Neural crest cell (in vitro differentiated cells): ENCODE results near the gene ARHGAP15. TPM values are rescaled to one million over a fixed set of nuclear protein-coding genes. Genes with fewer than 3 reads are reported as not detected.

Source experiments
- DNase-seq: peaks from one replicate; pipeline ENCODE4 v3.0.0; 2021; ENCODE audit warnings: low read depth, mixed read lengths, low spot score
- H3K27ac Mint-ChIP-seq: one replicate; pipeline ENCODE4 v1.8.0; 2021; ENCODE audit warnings: mild to moderate bottlenecking, mixed read lengths; ENCODE audit not compliant: unreplicated experiment
- H3K27me3 Mint-ChIP-seq: 2 replicates; pipeline ENCODE4 v1.8.0; 2021; ENCODE audit warnings: low read depth, mild to moderate bottlenecking, mixed read lengths
- H3K36me3 Mint-ChIP-seq: 2 replicates; pipeline ENCODE4 v1.8.0; 2021; ENCODE audit warnings: low read depth, mild to moderate bottlenecking, mixed read lengths
- H3K4me1 Mint-ChIP-seq: 2 replicates; pipeline ENCODE4 v1.8.0; 2021; ENCODE audit warnings: mixed read lengths
- H3K4me3 Mint-ChIP-seq: one replicate; pipeline ENCODE4 v1.8.0; 2021; ENCODE audit warnings: mild to moderate bottlenecking, mixed read lengths
- H3K9me3 Mint-ChIP-seq: 2 replicates; pipeline ENCODE4 v1.8.0; 2021; ENCODE audit warnings: mixed read lengths
- CTCF ChIP-seq: fragments of 200-600 bp; sonication (generic); conservative IDR thresholded peaks from 2 replicates; pipeline ENCODE4 v1.5.0; 2021; ENCODE audit warnings: antibody characterized with exemption, mild to moderate bottlenecking
- total RNA-seq: library from RNA; stranded (reverse); gene quantifications from 2 replicates; pipeline ENCODE4 v1.2.1, GENCODE V29; 2021

Gene ARHGAP15
- total RNA-seq, 1 donor from 2014 or later: 2.8 TPM

- Mint-ChIP-seq H3K27ac (no peak overlapping the region), H3K4me1 (no peaks in the 10 kb centered on the region), H3K27me3 (no peaks in the 10 kb centered on the region), H3K36me3 (no peaks in the 10 kb centered on the region), H3K9me3 (peaks cover 3% of the 10 kb centered on the region), H3K4me3 (no peak overlapping the region)
- DNase-seq: no peak
- TF ChIP-seq CTCF: no peak
Observed at GRCh38 chr2:143499061-143499460, 369.8 kb downstream of the ARHGAP15 start.

- H3K9me3 Mint-ChIP-seq: no peaks in the 10 kb centered on the region
- no peaks in the 10 kb centered on the region for H3K27me3 Mint-ChIP-seq
- no peaks in the 10 kb centered on the region for H3K4me1 Mint-ChIP-seq
- H3K4me3 Mint-ChIP-seq: no peak overlapping the region
- H3K27ac Mint-ChIP-seq: no peak overlapping the region
- no peaks in the 10 kb centered on the region for H3K36me3 Mint-ChIP-seq
- DNase-seq: no peak
- TF ChIP-seq CTCF: no peak
Observed at GRCh38 chr2:143501106-143501676, 372.0 kb downstream of the ARHGAP15 start.

- Mint-ChIP-seq H3K27ac (no peak overlapping the region), H3K4me3 (no peak overlapping the region), H3K9me3 (no peaks in the 10 kb centered on the region), H3K36me3 (no peaks in the 10 kb centered on the region), H3K4me1 (no peaks in the 10 kb centered on the region), H3K27me3 (no peaks in the 10 kb centered on the region)
- TF ChIP-seq CTCF: no peak
- DNase-seq: no peak
Observed at GRCh38 chr2:143503280-143503679, 374.1 kb downstream of the ARHGAP15 start.

- DNase-seq: no peak
- H3K4me1 Mint-ChIP-seq: no peaks in the 10 kb centered on the region
- no peak overlapping the region for H3K4me3 Mint-ChIP-seq
- no peak overlapping the region for H3K27ac Mint-ChIP-seq
- no peak for TF ChIP-seq CTCF
- no peaks in the 10 kb centered on the region for H3K9me3 Mint-ChIP-seq
- H3K36me3 Mint-ChIP-seq: no peaks in the 10 kb centered on the region
- no peaks in the 10 kb centered on the region for H3K27me3 Mint-ChIP-seq
Observed at GRCh38 chr2:143504397-143504796, 375.2 kb downstream of the ARHGAP15 start.

GRCh38 chr2:143505542-143505941 is 376.3 kb downstream of the ARHGAP15 start:
- Mint-ChIP-seq H3K36me3 (no peaks in the 10 kb centered on the region), H3K4me3 (no peak overlapping the region), H3K9me3 (peaks cover 3% of the 10 kb centered on the region), H3K27me3 (no peaks in the 10 kb centered on the region), H3K4me1 (peaks cover 2% of the 10 kb centered on the region), H3K27ac (no peak overlapping the region)
- TF ChIP-seq CTCF: no peak
- DNase-seq: no peak
